Stimulated activated CD8-positive, alpha-beta memory T cell treated with anti-CD3 and anti-CD28 coated beads, Interleukin-4, amount 100 ng/mL, for 4 hours (primary cell): Measurements from ENCODE around the gene SLC44A4.
A peak's percentile ranks its signal among the peaks of the same experiment; 100 is the strongest.

Experiments
- DNase-seq, 2 donors: peaks; one replicate each; pipeline ENCODE4 v3.0.0-alpha.2; 2020; ENCODE audit warnings: low read depth in 2 of 2, low spot score in 1 of 2

Gene SLC44A4

GRCh38 chr6:31901415-31901952 lies 22.7 kb upstream of the SLC44A4 start:
- peak; percentile 44 to 47 for DNase-seq

- DNase-seq, result no peak
Measured at GRCh38 chr6:31900917-31901414, 22.2 kb upstream of the SLC44A4 start.

- DNase-seq, result no peak
Measured at GRCh38 chr6:31899882-31900722, 21.3 kb upstream of the SLC44A4 start.

GRCh38 chr6:31899215-31899614 lies 20.4 kb upstream of the SLC44A4 start:
- DNase-seq, result no peak

GRCh38 chr6:31898383-31899011 lies 19.7 kb upstream of the SLC44A4 start:
- DNase-seq, result no peak

- peak; percentile 42 to 63 for DNase-seq
Measured at GRCh38 chr6:31897612-31898382, 19.0 kb upstream of the SLC44A4 start, which contains the start of gene EHMT2. EHMT2 (minus strand) TSS chr6:31897698; CDS start chr6:31897677, 21 bp downstream.

GRCh38 chr6:31896856-31897611 lies 18.2 kb upstream of the SLC44A4 start:
- no peak for DNase-seq

- no peak for DNase-seq
Measured at GRCh38 chr6:31896493-31896855, 17.7 kb upstream of the SLC44A4 start.

GRCh38 chr6:31892821-31893220 lies 14.0 kb upstream of the SLC44A4 start:
- DNase-seq, result no peak

GRCh38 chr6:31889331-31889972 lies 10.7 kb upstream of the SLC44A4 start:
- DNase-seq, result no peak

- peak in 1 of 2 donors; percentile 38 for DNase-seq
Measured at GRCh38 chr6:31888276-31889258, 9.8 kb upstream of the SLC44A4 start.

GRCh38 chr6:31887173-31888007 lies 8.6 kb upstream of the SLC44A4 start:
- no peak for DNase-seq

- no peak for DNase-seq
Measured at GRCh38 chr6:31886541-31886991, 7.8 kb upstream of the SLC44A4 start.

GRCh38 chr6:31884528-31885035 lies 5.8 kb upstream of the SLC44A4 start:
- no peak for DNase-seq

- DNase-seq, result no peak
Measured at GRCh38 chr6:31883676-31884075, 4.9 kb upstream of the SLC44A4 start.

- DNase-seq, result no peak
Measured at GRCh38 chr6:31882344-31882743, 3.5 kb upstream of the SLC44A4 start.

GRCh38 chr6:31881136-31881859 lies 2.5 kb upstream of the SLC44A4 start:
- no peak for DNase-seq
